ENCODE measurements around the gene SHC2.
"Not testable (repeated sequence)": the region's sequence is repeated elsewhere in the genome, so short reads cannot be mapped to it uniquely, and the experiment has no call there.

SHC2 gene

DNA sequence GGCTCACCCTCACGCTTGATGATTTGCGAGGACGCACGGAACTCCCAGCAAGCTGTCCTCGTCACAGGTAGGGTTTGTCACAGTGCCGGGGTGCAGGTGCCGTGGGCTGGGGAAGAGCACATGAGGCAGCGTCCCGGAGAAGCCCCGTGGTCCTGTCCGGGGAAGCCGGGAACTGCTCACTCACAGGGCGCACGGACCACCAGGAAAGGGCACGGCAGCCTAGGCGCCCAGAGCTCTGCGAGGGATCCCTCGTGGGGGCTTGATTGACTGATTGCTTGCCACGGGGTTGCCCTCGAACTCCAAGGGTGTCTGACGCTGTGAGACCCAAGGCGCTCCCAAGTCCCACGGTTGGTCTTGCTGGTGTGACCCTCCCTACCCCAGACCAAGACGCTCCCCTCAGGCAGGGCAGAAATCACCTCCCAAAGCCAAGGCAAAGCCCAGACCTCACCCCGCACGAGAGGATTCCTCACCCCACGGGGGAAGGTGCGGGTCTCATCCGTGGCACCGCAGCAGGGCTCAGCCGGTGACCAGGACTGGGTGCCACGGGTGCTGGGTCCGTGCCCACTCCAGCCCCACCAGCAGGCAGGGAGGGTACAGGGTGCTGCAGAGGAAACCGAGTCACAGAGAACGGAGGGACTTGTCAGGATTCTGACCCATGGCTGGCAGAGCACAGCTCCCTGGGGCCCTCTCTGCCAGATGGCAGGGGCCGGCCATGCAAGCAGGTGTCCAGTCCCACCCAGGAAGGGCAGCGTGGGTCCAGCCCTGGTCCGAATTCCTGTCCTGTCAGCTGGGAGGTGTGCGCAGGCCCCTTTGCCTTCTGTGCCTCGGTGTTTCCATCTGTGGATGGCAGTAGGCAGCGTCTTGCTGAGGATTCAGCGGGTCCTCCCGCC is 59.6 kb downstream of the SHC2 start:
- no peak overlapping the region for H3K4me3 ChIP-seq (ENCODE audit: low read depth, low read length)
- no peak for DNase-seq (ENCODE audit: low read depth)

DNA sequence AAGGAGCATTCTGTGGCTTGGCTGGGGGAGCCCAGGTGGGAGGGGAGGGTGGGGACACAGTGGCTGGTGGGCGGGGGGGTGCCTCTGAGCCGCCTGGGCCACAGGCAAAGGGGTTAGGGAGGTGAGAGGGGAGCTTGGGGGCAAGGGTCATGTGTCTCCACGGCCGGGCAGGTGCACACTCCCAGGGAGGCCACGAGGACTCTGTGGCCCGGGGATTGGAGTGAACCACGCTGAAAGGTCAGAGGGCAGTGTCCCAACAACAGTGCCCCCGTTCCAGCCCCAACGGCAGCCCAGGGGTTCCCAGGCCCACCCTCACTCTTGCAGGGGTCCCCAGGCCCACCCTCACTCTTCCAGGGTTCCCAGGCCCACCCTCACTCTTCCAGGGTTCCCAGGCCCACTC is 61.5 kb downstream of the SHC2 start:
- no peak for DNase-seq (ENCODE audit: low read depth)
- no peak overlapping the region for H3K4me3 ChIP-seq (ENCODE audit: low read depth, low read length)

DNA sequence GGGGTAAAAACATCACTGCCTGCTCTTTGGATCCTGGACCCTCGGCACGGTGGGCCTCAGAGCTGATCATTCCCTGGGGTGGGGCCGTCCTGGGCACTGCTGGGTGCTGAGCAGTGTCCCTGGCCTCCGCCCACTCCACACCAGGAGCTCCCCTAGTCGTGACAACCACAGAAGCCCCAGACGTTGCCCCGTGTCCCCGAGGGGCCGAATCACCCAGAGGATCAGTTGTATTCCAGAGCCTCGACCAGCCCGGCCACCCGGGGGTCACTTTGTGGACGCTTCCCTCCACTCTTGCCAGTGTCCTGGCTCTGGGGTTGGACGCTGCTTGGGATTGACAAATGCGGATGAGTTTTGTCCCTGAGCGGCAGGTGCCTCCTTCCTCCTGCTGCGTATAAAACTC is 62.1 kb downstream of the SHC2 start:
- H3K4me3 ChIP-seq (ENCODE audit: low read depth, low read length), result no peak overlapping the region
- no peak for DNase-seq (ENCODE audit: low read depth)

DNA sequence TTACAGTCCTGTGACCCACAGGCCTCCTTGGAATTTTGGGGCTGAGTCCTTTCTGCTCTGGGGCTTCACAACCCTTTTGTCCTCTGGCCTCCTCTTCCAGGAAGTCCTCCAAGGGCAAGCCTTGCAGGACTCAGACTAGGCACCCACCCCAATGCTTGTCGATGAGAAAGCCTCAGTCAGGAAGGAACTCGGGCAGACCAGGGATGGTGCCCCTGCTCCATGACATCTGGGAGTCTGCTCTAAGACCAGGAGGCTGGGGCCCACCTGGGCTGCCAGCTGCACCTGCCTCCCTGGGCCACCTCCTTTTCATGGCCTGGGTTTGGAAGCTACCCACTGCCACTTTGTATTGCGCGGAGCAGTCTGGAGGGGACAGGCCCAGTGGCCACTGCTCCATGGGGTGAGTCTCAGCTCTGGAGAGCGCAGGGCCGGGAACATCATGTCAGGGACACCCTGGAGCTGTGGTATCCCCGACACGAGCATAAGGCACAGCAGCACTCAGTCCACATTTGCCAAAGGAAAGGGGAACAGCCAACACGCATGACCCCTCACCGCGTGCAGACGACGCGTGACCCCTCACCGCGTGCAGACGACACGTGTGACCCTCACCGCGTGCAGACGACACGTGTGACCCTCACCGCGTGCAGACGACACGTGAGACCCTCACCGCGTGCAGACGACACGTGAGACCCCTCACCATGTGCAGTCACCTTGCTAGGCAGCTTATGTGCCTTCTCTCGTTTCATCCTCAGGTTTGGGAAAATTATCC is 62.7 kb downstream of the SHC2 start:
- DNase-seq (ENCODE audit: low read depth), result no peak
- H3K4me3 ChIP-seq (ENCODE audit: low read depth, low read length), result no peak overlapping the region

DNA sequence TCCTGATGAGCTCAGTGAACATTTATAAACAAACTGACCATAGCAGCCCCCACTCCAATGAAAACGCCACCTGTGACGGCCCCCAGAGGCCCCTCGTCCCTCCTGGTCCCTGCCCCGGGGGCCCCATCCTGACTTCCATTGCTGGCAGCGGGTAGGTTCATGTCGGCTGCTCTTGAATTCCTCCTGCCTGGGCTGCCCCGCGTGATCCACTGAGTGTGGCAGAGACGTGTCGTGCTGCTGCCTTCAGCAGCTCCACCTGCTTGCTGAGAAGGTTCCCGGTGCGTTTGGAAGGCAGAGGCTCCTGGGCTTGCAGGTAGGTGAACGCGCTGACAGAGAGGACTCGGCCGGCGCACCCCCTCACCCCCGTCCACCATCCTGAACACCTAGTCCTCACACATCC is 63.5 kb downstream of the SHC2 start:
- no peak overlapping the region for H3K4me3 ChIP-seq (ENCODE audit: low read depth, low read length)
- no peak for DNase-seq (ENCODE audit: low read depth)

DNA sequence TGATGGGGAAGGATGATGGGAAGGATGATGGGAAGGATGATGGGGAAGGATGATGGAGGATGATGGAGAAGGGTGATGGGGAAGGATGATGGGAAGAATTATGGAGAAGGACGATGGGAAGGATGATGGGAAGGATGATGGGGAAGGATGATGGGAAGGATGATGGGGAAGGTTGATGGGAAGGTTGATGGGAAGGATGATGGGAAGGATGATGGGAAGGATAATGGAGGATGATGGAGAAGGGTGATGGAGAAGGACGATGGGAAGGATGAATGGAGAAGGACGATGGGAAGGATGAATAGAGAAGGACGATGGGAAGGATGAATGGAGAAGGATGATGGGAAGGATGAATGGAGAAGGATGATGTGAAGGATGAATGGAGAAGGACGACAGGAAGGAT is 65.4 kb downstream of the SHC2 start:
- no peak overlapping the region for H3K4me3 ChIP-seq (ENCODE audit: low read depth, low read length)
- no peak for DNase-seq (ENCODE audit: low read depth)

DNA sequence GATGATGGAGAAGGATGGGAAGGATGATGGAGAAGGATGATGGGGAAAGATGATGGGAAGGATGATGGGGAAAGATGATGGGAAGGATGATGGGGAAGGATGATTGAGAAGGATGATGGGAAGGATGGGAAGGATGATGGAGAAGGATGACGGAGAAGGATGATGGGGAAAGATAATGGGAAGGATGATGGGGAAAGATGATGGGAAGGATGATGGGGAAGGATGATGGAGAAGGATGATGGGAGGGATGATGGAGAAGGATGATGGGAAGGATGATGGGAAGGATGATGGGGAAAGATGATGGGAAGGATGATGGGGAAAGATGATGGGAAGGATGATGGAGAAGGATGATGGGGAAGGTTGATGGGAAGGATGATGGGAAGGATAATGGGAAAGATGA is 66.0 kb downstream of the SHC2 start:
- DNase-seq (ENCODE audit: low read depth); H3K4me3 ChIP-seq (ENCODE audit: low read depth, low read length): not testable (repeated sequence)

DNA sequence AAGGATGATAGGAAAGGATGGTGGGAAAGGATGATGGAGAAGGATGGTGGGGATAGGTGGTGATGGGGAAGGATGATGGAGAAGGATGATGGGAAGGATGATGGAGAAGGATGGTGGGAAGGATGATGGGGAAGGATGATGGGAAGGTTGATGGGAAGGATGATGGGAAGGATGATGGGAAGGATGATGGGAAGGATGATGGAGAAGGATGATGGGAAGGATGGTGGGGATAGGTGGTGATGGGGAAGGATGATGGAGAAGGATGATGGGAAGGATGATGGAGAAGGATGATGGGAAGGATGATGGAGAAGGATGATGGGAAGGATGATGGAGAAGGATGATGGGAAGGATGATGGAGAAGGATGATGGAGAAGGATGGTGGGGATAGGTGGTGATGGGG is 67.3 kb downstream of the SHC2 start:
- DNase-seq (ENCODE audit: low read depth), result not testable (repeated sequence)

DNA sequence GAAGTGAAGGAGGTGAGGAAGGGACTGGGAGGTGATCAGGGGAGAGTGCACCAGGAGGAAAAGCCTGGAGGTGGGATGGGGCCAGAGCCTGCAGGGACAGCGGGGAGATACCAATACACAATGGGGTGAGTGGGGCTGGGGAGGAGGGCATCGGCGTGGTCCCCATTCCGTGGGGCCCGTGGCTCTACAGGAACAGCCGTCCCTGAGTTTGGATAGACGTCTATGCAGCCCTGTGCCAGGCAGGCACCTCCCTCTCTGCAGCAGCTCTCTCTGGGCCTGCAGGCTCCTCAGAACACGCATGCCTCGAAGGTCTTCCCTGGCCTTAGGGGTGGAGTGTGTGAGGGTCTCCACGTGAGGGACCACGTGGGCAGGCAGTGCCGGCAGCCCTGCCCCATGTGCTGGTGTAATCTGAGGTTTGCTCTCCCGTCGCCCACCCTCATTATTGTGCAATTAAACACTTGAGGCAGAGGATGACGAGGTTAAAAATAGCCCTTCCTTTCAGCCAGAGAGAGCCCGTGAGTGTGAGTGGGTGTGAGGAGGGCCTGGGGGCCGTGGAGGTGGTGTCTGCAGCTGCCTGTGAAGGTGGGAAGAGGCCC is 68.4 kb downstream of the SHC2 start:
- H3K4me3 ChIP-seq (ENCODE audit: low read depth, low read length), result no peak overlapping the region
- no peak for DNase-seq (ENCODE audit: low read depth)

More for the DNA sequence above, 67.3 kb downstream of the SHC2 start:
- not testable (repeated sequence) for H3K4me3 ChIP-seq (ENCODE audit: low read depth, low read length)

DNA sequence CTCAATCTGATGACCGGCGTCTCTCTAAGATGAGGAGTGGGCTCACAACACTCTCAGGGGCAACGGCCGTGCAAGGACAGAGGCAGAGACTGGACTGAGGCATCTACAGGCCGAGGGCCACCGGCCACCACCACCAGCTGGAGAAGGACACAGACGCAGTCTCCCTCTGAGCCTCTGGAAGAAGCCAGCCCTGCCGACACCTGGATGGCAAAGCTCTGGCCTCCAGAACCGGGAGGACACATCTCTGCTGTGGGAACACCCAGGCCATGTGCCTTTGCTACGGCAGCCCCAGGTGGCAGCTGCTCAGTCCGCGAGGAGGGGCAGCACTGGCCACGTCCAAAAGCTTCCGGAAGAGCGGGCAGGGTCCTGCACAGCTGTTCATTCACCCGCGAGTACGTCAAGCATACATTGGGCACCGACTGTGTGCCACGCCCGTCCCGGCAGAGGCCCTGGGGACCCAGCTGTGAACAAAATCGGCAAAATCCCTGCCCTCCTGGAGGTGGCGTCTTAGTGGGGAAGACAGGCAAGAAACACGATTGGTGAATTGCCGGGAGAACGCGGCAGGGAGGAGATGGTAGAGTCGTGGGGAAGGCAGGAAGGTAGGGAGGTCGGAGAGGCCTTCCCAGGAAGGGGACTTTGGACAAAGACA is 69.0 kb downstream of the SHC2 start:
- no peak overlapping the region for H3K4me3 ChIP-seq (ENCODE audit: low read depth, low read length)

DNA sequence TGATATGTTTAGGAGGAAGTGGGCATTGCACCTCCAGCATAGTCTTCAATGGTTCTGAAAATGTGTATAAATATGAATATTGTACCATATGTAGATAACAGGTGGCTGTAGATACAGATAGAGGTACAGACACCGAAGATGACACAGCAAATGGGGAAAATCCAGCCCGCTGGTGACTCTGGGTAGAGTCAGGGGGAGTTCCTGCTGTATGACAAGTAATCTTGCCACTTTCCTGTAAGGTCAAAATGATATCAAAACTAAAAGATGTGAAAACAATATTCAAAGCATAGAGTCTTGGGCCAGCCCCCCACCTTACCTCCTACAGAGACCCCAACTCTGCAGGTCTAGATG is 69.7 kb downstream of the SHC2 start:
- no peak for DNase-seq (ENCODE audit: low read depth)

More for the DNA sequence above, 69.0 kb downstream of the SHC2 start:
- DNase-seq (ENCODE audit: low read depth), result no peak

DNA sequence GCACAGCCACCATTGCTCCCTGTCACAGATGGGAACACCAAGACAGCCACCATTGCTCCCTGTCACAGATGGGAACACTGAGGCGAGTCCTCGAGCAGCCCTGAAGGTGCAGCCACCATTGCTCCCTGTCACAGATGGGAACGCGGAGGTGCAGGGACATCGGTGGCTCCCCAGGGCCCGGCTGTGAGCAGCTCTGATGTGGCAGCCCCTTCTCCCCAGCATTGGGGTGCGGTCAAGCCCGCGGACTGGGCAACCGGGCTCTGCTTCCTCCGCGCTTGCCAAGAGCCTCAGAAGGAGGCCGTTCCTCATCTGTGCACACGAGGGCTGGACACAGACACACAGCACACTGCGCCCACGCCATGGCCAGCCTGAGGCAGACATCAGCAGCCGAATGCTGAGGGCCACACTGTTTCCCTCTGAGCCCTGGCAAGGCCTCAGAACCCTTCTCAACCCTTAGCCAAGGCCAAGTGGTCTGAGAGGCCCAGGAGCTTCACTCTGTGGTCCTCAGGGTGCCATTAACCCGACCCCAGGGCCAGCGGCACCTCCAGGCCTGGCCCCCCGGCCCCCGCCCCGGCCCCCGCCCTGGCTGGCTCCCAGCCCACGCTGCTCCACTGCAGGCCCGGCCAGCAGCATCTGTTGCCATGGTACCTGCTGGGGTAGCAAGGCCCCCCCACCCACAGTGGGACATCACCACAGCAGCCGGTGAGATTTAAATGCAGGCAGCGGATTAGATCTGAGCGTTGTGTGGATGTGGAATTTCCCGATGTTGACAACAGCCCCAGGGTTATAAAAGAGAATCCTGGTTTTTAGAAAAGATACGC is 70.2 kb downstream of the SHC2 start:
- H3K4me3 ChIP-seq (ENCODE audit: low read depth, low read length), result no peak overlapping the region
- no peak for DNase-seq (ENCODE audit: low read depth)

More for the DNA sequence above, 69.7 kb downstream of the SHC2 start:
- H3K4me3 ChIP-seq (ENCODE audit: low read depth, low read length), result no peak overlapping the region

DNA sequence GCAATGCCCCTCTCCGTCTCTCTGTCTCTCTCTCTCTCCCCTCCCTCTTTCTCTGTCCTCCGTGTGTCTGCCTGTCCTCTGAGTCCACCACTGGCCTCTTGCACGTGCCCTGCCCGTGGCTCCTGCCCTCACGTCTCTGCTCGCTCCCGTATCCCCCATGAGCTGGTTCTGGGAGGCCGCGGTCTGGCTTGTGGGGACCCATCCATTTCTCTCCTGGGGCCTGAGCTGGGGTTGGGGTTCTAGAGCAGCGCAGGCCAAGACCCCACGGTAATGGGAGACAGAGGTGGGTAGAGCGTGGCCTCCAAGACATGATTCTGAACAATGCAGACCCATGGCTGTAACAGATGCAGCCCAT is 70.9 kb downstream of the SHC2 start:
- DNase-seq (ENCODE audit: low read depth), result no peak
- no peak overlapping the region for H3K4me3 ChIP-seq (ENCODE audit: low read depth, low read length)

DNA sequence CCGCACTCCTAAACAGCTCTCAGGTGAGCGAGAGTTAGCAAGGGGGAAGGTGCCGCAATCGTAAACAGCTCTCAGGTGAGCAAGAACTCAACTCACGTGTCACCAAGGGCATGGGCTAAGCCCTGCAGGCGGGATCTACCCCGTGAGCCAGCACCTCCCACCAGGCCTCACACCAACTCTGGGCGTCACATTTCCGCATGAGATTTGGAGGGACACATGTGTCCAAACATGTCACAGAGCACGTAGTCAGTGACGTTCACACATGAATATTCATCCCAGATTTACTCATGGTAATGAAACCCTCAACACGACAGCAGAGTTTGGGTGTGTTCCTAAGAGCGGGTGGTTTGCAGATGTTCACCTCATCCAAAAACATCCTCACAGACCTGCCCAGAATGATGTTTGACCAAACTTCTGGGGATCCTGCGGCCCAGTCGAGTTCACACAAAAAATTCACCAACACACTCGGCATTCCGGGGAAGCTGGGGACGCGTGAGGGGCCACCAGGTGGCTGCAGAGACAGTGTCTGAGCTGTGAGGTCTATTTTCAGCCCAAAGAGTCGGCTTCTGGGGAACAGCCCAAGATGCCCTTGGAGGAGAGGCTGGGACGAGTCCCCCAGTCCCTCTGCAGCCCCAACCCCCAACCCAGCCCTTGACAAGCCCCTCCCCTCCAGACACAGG is 71.4 kb downstream of the SHC2 start:
- no peak overlapping the region for H3K4me3 ChIP-seq (ENCODE audit: low read depth, low read length)
- no peak for DNase-seq (ENCODE audit: low read depth)

DNA sequence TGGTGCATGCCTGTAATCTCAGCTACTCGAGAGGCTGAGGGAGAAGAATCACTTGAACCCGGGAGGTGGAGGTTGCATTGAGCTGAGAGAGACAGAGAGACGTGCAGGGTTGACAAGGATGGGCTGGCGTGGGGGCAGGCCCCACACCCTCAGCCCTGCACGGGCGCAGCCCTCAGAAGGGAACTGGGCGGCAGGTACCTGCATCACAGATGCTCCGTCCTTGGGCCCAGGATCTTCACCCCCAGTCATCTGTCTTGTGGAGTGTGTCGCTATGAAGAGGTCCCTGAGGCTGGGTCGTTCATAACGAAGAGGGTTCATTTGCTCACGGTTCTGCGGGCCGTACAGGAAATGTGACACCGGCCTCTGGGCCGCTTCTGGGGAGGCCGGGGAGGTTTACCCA is 72.1 kb downstream of the SHC2 start:
- DNase-seq (ENCODE audit: low read depth), result no peak

DNA sequence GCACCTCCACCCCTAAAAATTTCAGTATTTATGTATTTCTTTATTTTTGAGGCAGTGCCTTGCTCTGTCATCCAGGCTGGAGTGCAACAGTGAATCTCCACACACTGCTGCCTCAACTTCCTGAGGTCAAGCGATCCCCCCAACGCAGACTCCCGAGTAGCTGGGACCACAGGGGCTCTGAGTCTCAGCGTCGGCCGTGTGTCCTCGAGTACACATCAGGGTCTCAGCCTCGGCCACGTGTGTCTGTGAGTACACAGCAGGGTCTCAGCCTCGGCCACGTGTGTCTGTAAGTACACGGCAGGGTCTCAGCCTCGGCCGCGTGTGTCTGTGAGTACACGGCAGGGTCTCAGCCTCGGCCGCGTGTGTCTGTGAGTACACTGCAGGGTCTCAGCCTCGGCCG is 73.1 kb downstream of the SHC2 start:
- H3K4me3 ChIP-seq (ENCODE audit: low read depth, low read length), result no peak overlapping the region
- DNase-seq (ENCODE audit: low read depth), result no peak

More for the DNA sequence above, 72.1 kb downstream of the SHC2 start:
- H3K4me3 ChIP-seq (ENCODE audit: low read depth, low read length), result no peak overlapping the region

DNA sequence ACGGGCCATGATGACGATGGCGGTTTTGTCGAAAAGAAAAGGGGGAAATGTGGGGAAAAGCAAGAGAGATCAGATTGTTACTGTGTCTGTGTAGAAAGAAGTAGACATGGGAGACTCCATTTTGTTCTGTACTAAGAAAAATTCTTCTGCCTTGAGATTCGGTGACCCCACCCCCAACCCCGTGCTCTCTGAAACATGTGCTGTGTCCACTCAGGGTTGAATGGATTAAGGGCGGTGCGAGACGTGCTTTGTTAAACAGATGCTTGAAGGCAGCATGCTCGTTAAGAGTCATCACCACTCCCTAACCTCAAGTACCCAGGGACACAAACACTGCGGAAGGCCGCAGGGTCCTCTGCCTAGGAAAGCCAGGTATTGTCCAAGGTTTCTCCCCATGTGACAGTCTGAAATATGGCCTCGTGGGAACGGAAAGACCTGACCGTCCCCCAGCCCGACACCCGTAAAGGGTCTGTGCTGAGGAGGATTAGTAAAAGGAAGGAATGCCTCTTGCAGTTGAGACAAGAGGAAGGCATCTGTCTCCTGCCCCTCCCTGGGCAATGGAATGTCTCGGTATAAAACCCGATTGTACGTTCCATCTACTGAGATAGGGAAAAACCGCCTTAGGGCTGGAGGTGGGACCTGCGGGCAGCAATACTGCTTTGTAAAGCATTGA is 74.1 kb downstream of the SHC2 start:
- H3K4me3 ChIP-seq (ENCODE audit: low read depth, low read length), result not testable (repeated sequence)

DNA sequence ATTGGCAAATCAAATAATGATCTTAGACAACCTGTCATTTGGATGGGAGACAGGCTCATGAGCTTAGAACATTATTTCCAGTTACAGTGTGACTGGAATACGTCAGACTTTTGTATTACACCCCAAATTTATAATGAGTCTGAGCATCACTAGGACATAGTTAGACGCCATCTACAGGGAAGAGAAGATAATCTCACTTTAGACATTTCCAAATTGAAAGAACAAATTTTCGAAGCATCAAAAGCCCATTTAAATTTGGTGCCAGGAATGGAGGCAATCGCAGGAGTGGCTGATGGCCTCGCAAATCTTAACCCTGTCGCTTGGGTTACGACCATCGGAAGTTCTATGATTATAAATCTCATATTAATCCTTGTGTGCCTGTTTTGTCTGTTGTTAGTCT is 74.6 kb downstream of the SHC2 start:
- DNase-seq (ENCODE audit: low read depth); H3K4me3 ChIP-seq (ENCODE audit: low read depth, low read length): not testable (repeated sequence)

More for the DNA sequence above, 74.1 kb downstream of the SHC2 start:
- not testable (repeated sequence) for DNase-seq (ENCODE audit: low read depth)

Data from skeletal muscle cell (primary cell).